ENCODE data around the gene PSG1. TPM values are rescaled to one million over a fixed set of nuclear protein-coding genes. Genes with fewer than 3 reads are reported as not detected.

PSG1 gene
- total RNA-seq, 2 donors from 2014 or later = not detected

DNA sequence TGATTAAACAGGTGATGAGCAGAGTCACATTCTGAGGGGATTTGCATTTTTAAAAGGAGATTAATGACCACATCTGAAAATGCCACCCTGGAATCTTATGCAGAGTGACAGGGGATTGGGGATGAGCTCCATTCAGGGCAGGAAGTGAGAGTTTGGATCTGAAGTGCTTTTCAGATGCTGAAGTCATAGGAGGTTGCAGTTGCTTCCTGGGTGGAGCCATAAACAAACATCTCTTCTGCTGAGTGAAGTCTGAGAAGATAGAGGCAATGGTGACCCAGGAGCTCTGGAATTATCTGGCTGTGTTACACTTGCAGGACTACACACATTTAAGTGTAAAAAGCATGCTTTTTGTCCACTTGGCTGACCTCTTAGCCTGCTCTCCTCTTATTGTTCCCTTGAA, 62.6 kb downstream of the PSG1 start:
- H3K4me1 ChIP-seq (replicated peaks) = no peaks in the 10 kb centered on the region
- no peak overlapping the region for H3K4me3 ChIP-seq
- H3K27ac ChIP-seq = no peak overlapping the region
- H3K9me3 ChIP-seq = no peaks in the 10 kb centered on the region
- H3K36me3 ChIP-seq = no peaks in the 10 kb centered on the region
- intact Hi-C loops (cut with DNase I) = no loop called here
- DNase-seq (ENCODE audit: low spot score) = no peak
- no peak for TF ChIP-seq POLR2AphosphoS5 (IDR thresholded peaks at IDR 0.05)
- TF ChIP-seq POLR2A (IDR thresholded peaks at IDR 0.05) = no peak
- TF ChIP-seq, protein P1, sequence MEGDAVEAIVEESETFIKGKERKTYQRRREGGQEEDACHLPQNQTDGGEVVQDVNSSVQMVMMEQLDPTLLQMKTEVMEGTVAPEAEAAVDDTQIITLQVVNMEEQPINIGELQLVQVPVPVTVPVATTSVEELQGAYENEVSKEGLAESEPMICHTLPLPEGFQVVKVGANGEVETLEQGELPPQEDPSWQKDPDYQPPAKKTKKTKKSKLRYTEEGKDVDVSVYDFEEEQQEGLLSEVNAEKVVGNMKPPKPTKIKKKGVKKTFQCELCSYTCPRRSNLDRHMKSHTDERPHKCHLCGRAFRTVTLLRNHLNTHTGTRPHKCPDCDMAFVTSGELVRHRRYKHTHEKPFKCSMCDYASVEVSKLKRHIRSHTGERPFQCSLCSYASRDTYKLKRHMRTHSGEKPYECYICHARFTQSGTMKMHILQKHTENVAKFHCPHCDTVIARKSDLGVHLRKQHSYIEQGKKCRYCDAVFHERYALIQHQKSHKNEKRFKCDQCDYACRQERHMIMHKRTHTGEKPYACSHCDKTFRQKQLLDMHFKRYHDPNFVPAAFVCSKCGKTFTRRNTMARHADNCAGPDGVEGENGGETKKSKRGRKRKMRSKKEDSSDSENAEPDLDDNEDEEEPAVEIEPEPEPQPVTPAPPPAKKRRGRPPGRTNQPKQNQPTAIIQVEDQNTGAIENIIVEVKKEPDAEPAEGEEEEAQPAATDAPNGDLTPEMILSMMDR (IDR thresholded peaks at IDR 0.05) = no peak
- no peaks in the 10 kb centered on the region for H3K27me3 ChIP-seq (replicated peaks; ENCODE audit: insufficient read depth)

Other genes starting within 250 kb of the PSG1 start
- gene PSG3, start 139.2 kb downstream of the PSG1 start, total RNA-seq = not detected
- not detected for gene PSG8, start 114.0 kb downstream of the PSG1 start, total RNA-seq
- gene PSG6, start 38.2 kb upstream of the PSG1 start, total RNA-seq = not detected
- not detected for gene PSG7, start 57.5 kb upstream of the PSG1 start, total RNA-seq
- not detected for gene PSG11, start 146.8 kb upstream of the PSG1 start, total RNA-seq
- not detected for gene PSG2, start 203.0 kb upstream of the PSG1 start, total RNA-seq

All from prostate gland (tissue), 2 donors.